Karpas-422 (cell line): ENCODE measurements around the gene RUNX1. TPM values are rescaled to one million over a fixed set of nuclear protein-coding genes. Genes with fewer than 3 reads are reported as not detected.

Source experiments
- DNase-seq: peaks from one replicate; pipeline ENCODE4 v3.0.0-alpha.2; 2015
- H2AFZ ChIP-seq: fragments of 200-600 bp; sonication (generic); 2 replicates; pipeline ENCODE4 v1.6.1; 2014; ENCODE audit warnings: antibody characterized with exemption, low read length, mixed read lengths
- H3K27ac ChIP-seq: fragments of 200-600 bp; sonication (generic); 2 replicates; pipeline ENCODE4 v1.5.1; 2014; ENCODE audit warnings: mild to moderate bottlenecking, low read length, moderate library complexity
- H3K27me3 ChIP-seq: fragments of 200-600 bp; sonication (generic); 2 replicates; pipeline ENCODE4 v1.6.1; 2014; ENCODE audit warnings: low read length, mixed read lengths
- H3K36me3 ChIP-seq: fragments of 200-600 bp; sonication (generic); 2 replicates; pipeline ENCODE4 v1.6.1; 2014; ENCODE audit warnings: low read length, mixed read lengths; ENCODE audit not compliant: insufficient read depth
- H3K4me1 ChIP-seq: fragments of 200-600 bp; sonication (generic); 2 replicates; pipeline ENCODE4 v1.6.1; 2014; ENCODE audit warnings: mild to moderate bottlenecking, low read length, mixed read lengths
- H3K4me2 ChIP-seq: fragments of 200-600 bp; sonication (generic); 2 replicates; pipeline ENCODE4 v1.6.1; 2014; ENCODE audit warnings: low read length, low read depth, mild to moderate bottlenecking; ENCODE audit not compliant: poor library complexity, severe bottlenecking
- H3K4me3 ChIP-seq: fragments of 200-600 bp; sonication (generic); 2 replicates; pipeline ENCODE4 v1.5.1; 2014; ENCODE audit warnings: mild to moderate bottlenecking, antibody characterized with exemption, low read length, mixed read lengths
- H3K79me2 ChIP-seq: fragments of 200-600 bp; sonication (generic); 2 replicates; pipeline ENCODE4 v1.6.1; 2014; ENCODE audit warnings: mild to moderate bottlenecking, low read length, mixed read lengths
- H3K9ac ChIP-seq: fragments of 200-600 bp; sonication (generic); 2 replicates; pipeline ENCODE4 v1.6.0; 2014; ENCODE audit warnings: low read length
- H3K9me2 ChIP-seq: fragments of 200-600 bp; sonication (generic), shearing (Covaris generic); replicated peaks from 2 replicates; pipeline ENCODE4 v1.6.0; 2014; ENCODE audit warnings: mild to moderate bottlenecking, low read length, moderate library complexity; ENCODE audit not compliant: insufficient read depth
- H3K9me3 ChIP-seq: fragments of 300-700, 200-600 bp; sonication (generic); 2 replicates; pipeline ENCODE4 v1.6.1; 2014; ENCODE audit warnings: low read length, mixed read lengths
- H4K20me1 ChIP-seq: fragments of 200-600 bp; sonication (generic); 2 replicates; pipeline ENCODE4 v1.6.1; 2014; ENCODE audit warnings: mild to moderate bottlenecking, antibody characterized with exemption, low read length, low read depth; ENCODE audit not compliant: insufficient read depth
- total RNA-seq: library from RNA; depleted of rRNA; stranded (reverse); fragments of >200 nt; shearing (Covaris generic); gene quantifications from 2 replicates; pipeline ENCODE4 v1.2.3, GENCODE V29; 2014; ENCODE audit warnings: low replicate concordance

The RUNX1 gene
- total RNA-seq, 1 experiment from 2014 or later: 20.5 TPM

DNA sequence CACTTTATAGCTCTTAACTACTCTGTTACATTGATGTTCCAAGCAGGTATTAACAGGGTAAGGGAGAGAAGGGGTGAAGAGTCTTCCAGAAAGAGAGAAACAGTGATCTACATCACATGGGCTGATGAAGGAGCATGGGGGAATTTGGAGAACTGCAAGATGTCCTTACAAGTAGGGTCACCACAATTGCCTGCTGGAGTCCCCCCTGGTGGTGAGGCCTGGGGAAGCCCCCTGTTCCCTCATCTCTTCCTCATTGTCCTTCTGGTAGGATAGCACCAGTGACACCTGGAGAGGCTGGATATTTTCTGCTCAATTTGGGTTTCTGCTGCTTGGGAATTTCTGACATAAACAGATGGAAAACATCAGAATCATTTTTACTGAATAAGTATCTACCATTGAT lies 126.6 kb downstream of the RUNX1 start:
- Histone ChIP-seq H3K9ac (no peak overlapping the region), H3K27me3 (no peaks in the 10 kb centered on the region), H3K79me2 (no peaks in the 10 kb centered on the region), H3K4me2 (no peak overlapping the region), H3K36me3 (no peaks in the 10 kb centered on the region), H3K27ac (no peak overlapping the region), H2AFZ (no peak overlapping the region), H4K20me1 (peaks cover 9% of the 10 kb centered on the region; the same call in 1 of the 2 replicates), H3K4me3 (no peak overlapping the region), H3K9me2 (no peaks in the 10 kb centered on the region), H3K4me1 (peaks cover 10% of the 10 kb centered on the region), H3K9me3 (no peaks in the 10 kb centered on the region)
- no peak for DNase-seq

DNA sequence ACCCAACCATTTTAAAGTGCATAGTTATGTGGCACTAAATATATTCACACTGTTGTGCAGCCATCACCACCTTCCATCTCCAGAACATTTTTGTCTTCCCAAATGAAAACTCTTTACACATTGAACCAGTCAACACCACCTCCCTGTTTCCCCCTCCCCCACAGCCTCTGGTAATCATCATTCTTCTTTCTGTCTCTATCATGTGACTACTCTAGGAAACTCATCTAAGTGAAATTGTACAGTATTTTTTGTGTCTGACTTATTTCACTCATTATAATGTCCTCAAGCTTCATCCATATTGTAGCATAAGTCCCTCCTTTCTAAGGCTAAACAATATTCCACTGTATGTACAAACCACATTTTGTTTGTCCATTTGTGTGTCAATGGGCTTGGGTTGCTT lies 128.0 kb downstream of the RUNX1 start:
- Histone ChIP-seq H3K79me2 (no peaks in the 10 kb centered on the region), H2AFZ (no peak overlapping the region)

GRCh38 chr21:34919406-34919805 lies 129.7 kb downstream of the RUNX1 start:
- H3K4me1 ChIP-seq: no peaks in the 10 kb centered on the region
- no peaks in the 10 kb centered on the region for H3K79me2 ChIP-seq
- no peaks in the 10 kb centered on the region for H3K9me3 ChIP-seq
- no peak overlapping the region for H2AFZ ChIP-seq
- peaks cover 33% of the 10 kb centered on the region; the same call in 1 of the 2 replicates for H4K20me1 ChIP-seq
- H3K4me3 ChIP-seq: no peak overlapping the region
- H3K27me3 ChIP-seq: no peaks in the 10 kb centered on the region
- no peaks in the 10 kb centered on the region for H3K9me2 ChIP-seq
- H3K36me3 ChIP-seq: no peaks in the 10 kb centered on the region
- no peak overlapping the region for H3K27ac ChIP-seq
- no peak overlapping the region for H3K4me2 ChIP-seq
- no peak for DNase-seq
- H3K9ac ChIP-seq: no peak overlapping the region

More for the DNA sequence above, 128.0 kb downstream of the RUNX1 start:
- Histone ChIP-seq H3K4me3 (no peak overlapping the region), H3K36me3 (no peaks in the 10 kb centered on the region), H3K9me2 (no peaks in the 10 kb centered on the region), H3K27ac (no peak overlapping the region), H3K9ac (no peak overlapping the region), H3K27me3 (no peaks in the 10 kb centered on the region), H3K4me2 (no peak overlapping the region), H4K20me1 (peaks cover 16% of the 10 kb centered on the region; the same call in 1 of the 2 replicates), H3K4me1 (peaks cover 10% of the 10 kb centered on the region), H3K9me3 (no peaks in the 10 kb centered on the region)
- no peak for DNase-seq

DNA sequence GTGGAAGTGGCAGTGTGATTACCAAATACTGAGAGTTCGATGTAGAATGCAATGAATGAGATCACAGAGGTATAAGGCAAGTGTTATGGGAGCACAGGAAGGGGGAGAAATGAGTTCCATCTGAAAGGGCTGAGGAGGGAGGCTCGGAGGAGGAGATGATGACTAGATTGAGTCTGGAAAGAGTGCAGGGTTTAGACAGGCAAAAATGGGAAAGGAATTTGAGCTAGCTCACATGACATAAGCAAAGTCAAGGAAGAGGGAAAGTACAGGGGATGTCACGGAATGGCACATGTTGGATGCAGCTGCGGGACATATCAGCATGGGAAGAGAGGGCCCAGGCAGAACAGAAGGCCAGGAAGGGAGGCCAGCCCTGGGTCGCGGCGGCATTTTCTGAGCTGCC lies 132.7 kb downstream of the RUNX1 start:
- no peak for DNase-seq
- H3K4me2 ChIP-seq: no peak overlapping the region
- H4K20me1 ChIP-seq: peaks cover 46% of the 10 kb centered on the region

DNA sequence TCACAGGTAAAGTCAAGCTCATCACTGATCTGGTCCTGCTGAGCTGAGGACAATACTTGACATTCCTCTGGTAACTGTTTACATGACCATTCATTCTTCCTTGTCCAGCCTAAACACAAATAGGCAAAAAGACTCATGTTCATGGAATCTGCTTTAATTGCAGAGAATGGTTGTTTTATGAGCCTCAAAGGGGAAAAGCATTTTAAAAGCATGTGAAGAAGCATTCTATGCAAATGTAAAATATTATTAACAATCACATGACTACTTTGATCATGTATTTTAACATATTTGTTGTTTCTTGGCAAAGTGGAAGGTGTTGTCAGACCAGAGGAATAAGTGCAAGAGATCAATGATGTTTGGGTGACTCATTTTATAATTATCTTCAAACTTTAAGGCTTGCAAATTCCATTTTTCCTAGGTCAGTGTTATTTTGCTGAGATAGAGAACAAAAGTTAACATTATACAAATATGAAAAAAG lies 133.7 kb downstream of the RUNX1 start:
- Histone ChIP-seq H2AFZ (no peak overlapping the region), H3K4me1 (peaks cover 19% of the 10 kb centered on the region), H3K9me2 (no peaks in the 10 kb centered on the region), H3K9ac (no peak overlapping the region), H3K27ac (no peak overlapping the region), H3K4me2 (no peak overlapping the region), H3K4me3 (no peak overlapping the region), H3K9me3 (no peaks in the 10 kb centered on the region), H3K36me3 (no peaks in the 10 kb centered on the region), H3K79me2 (no peaks in the 10 kb centered on the region), H4K20me1 (peaks cover 55% of the 10 kb centered on the region), H3K27me3 (no peaks in the 10 kb centered on the region)
- DNase-seq: no peak

More for the DNA sequence above, 132.7 kb downstream of the RUNX1 start:
- Histone ChIP-seq H2AFZ (no peak overlapping the region), H3K36me3 (no peaks in the 10 kb centered on the region), H3K27me3 (no peaks in the 10 kb centered on the region), H3K4me3 (no peak overlapping the region), H3K9ac (no peak overlapping the region), H3K79me2 (no peaks in the 10 kb centered on the region), H3K9me3 (no peaks in the 10 kb centered on the region), H3K4me1 (peaks cover 9% of the 10 kb centered on the region), H3K27ac (no peak overlapping the region), H3K9me2 (no peaks in the 10 kb centered on the region)

DNA sequence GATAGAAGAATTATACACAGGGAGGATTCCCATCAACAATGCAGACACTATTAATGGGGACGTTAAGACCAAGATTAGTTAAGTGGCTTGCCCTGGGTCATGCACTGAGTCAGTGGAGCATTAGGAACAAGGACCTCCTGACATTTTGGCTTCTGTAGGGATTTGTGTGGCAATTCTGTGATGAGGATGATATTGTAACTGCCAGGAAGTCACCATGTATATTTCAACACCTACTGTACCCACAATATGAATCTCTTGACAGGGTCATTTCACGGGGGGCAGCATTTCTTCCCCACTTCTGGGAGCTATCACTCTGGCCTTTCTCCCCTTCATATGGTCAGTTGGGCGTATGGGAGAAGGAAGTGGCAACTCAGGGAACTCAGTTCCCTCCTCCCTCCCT lies 134.9 kb downstream of the RUNX1 start:
- no peak for DNase-seq
- Histone ChIP-seq H3K27me3 (no peaks in the 10 kb centered on the region), H3K4me3 (no peak overlapping the region), H3K9ac (no peak overlapping the region), H2AFZ (no peak overlapping the region), H3K9me2 (no peaks in the 10 kb centered on the region), H3K9me3 (no peaks in the 10 kb centered on the region), H3K36me3 (no peaks in the 10 kb centered on the region), H3K79me2 (no peaks in the 10 kb centered on the region), H3K4me1 (peaks cover 30% of the 10 kb centered on the region), H4K20me1 (peaks cover 62% of the 10 kb centered on the region), H3K27ac (no peak overlapping the region), H3K4me2 (no peak overlapping the region)

DNA sequence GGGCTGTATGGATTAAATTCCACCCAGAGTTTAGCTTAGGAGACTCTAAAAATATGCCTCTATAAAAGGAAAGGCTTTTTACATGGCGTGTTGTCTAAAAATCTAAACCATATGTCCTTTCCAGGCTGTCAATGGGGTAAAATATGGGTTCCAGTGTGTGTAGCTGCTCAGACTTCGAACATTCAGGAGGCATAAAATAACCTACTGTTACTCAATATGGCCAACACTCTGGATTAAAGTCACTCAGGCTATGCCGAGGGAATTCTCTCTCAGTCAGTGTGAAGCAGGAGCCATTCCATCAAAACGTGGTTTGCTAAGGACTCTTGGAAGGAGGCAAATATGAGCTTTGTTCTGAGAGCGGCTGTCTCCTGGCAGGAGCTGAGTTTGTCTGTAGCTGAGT lies 135.3 kb downstream of the RUNX1 start:
- Histone ChIP-seq H4K20me1 (peaks cover 63% of the 10 kb centered on the region), H3K4me2 (no peak overlapping the region)

GRCh38 chr21:34912022-34912945 lies 136.8 kb downstream of the RUNX1 start:
- Histone ChIP-seq H3K79me2 (no peaks in the 10 kb centered on the region), H3K27me3 (no peaks in the 10 kb centered on the region)

More for the DNA sequence above, 135.3 kb downstream of the RUNX1 start:
- H2AFZ ChIP-seq: no peak overlapping the region
- DNase-seq: no peak
- no peaks in the 10 kb centered on the region for H3K9me3 ChIP-seq
- H3K4me3 ChIP-seq: no peak overlapping the region
- peaks cover 34% of the 10 kb centered on the region for H3K4me1 ChIP-seq
- no peaks in the 10 kb centered on the region for H3K79me2 ChIP-seq
- H3K27ac ChIP-seq: no peak overlapping the region
- no peaks in the 10 kb centered on the region for H3K9me2 ChIP-seq
- H3K27me3 ChIP-seq: no peaks in the 10 kb centered on the region
- H3K9ac ChIP-seq: no peak overlapping the region
- H3K36me3 ChIP-seq: no peaks in the 10 kb centered on the region

More at GRCh38 chr21:34912022-34912945, 136.8 kb downstream of the RUNX1 start:
- no peak for DNase-seq
- no peak overlapping the region for H3K27ac ChIP-seq
- H3K4me3 ChIP-seq: no peak overlapping the region
- H3K9me2 ChIP-seq: no peaks in the 10 kb centered on the region
- no peak overlapping the region for H2AFZ ChIP-seq
- no peaks in the 10 kb centered on the region for H3K9me3 ChIP-seq
- no peaks in the 10 kb centered on the region for H3K36me3 ChIP-seq
- H3K4me2 ChIP-seq: no peak overlapping the region
- no peak overlapping the region for H3K9ac ChIP-seq
- H3K4me1 ChIP-seq: peaks cover 37% of the 10 kb centered on the region
- H4K20me1 ChIP-seq: peaks cover 63% of the 10 kb centered on the region
